GM23338 (cell line): Measurements from ENCODE around the gene HRH4. TPM values are rescaled to one million over a fixed set of nuclear protein-coding genes. Genes with fewer than 3 reads are reported as not detected.

Source experiments
- ATAC-seq: fragments of 200-7000 bp; cut with Tn5 transposase; 3 replicates; pipeline ENCODE4 v1.9.1; 2020
- DNase-seq: peaks from one replicate; pipeline ENCODE4 v3.0.0-alpha.2; 2015; ENCODE audit warnings: low spot score
- H2AFZ ChIP-seq: fragments of 200-600 bp; sonication (generic); 2 replicates; pipeline ENCODE4 v1.8.0; 2016; ENCODE audit warnings: antibody characterized with exemption, mild to moderate bottlenecking, moderate library complexity
- H3F3A ChIP-seq: fragments of 200-600 bp; sonication (generic); replicated peaks from 2 replicates; pipeline ENCODE4 v1.8.0; 2017; ENCODE audit warnings: antibody characterized with exemption, mixed run types, low read depth
- H3K27ac ChIP-seq: fragments of 200-600 bp; sonication (generic); 2 replicates; pipeline ENCODE4 v1.6.1; 2016; ENCODE audit warnings: low read depth
- H3K27me3 ChIP-seq: fragments of 200-600 bp; sonication (generic); 2 replicates; pipeline ENCODE4 v1.8.0; 2016; ENCODE audit warnings: mild to moderate bottlenecking, mixed run types, moderate library complexity; ENCODE audit not compliant: insufficient read depth
- H3K36me3 ChIP-seq: fragments of 200-600 bp; sonication (generic); 2 replicates; pipeline ENCODE4 v1.8.0; 2016; ENCODE audit warnings: mild to moderate bottlenecking; ENCODE audit not compliant: insufficient read depth
- H3K4me1 ChIP-seq: fragments of 200-600 bp; sonication (generic); 2 replicates; pipeline ENCODE4 v1.8.0; 2016; ENCODE audit warnings: mild to moderate bottlenecking, moderate library complexity; ENCODE audit not compliant: insufficient read depth
- H3K4me2 ChIP-seq: fragments of 200-600 bp; sonication (generic); 2 replicates; pipeline ENCODE4 v1.7.1; 2017; ENCODE audit warnings: mixed run types
- H3K4me3 ChIP-seq: fragments of 200-600 bp; sonication (generic); 2 replicates; pipeline ENCODE4 v1.6.1; 2016; ENCODE audit warnings: mixed run types
- H3K79me2 ChIP-seq: fragments of 200-600 bp; sonication (generic); replicated peaks from 2 replicates; pipeline ENCODE4 v1.8.0; 2017; ENCODE audit warnings: mild to moderate bottlenecking; ENCODE audit not compliant: insufficient read depth
- H3K9me2 ChIP-seq: fragments of 200-600 bp; sonication (generic); 2 replicates; pipeline ENCODE4 v1.8.0; 2017; ENCODE audit not compliant: insufficient read depth
- H4K20me1 ChIP-seq: fragments of 200-600 bp; sonication (generic); replicated peaks from 2 replicates; pipeline ENCODE4 v1.8.0; 2017; ENCODE audit warnings: mild to moderate bottlenecking; ENCODE audit not compliant: insufficient read depth
- H3K27ac Mint-ChIP-seq: 2 replicates; pipeline ENCODE4 v1.8.0; 2020; ENCODE audit warnings: inconsistent platforms, mild to moderate bottlenecking, moderate library complexity, mixed read lengths
- H3K27me3 Mint-ChIP-seq: 3 replicates; pipeline ENCODE4 v1.8.0; 2022; ENCODE audit warnings: low read depth, mild to moderate bottlenecking, moderate library complexity, mixed read lengths, inconsistent platforms; ENCODE audit not compliant: insufficient read depth, poor library complexity
- H3K36me3 Mint-ChIP-seq: 3 replicates; pipeline ENCODE4 v1.8.0; 2021; ENCODE audit warnings: low read depth, mild to moderate bottlenecking, inconsistent platforms, moderate library complexity, mixed read lengths
- H3K4me1 Mint-ChIP-seq: 3 replicates; pipeline ENCODE4 v1.8.0; 2020; ENCODE audit warnings: mild to moderate bottlenecking, inconsistent platforms, mixed read lengths
- H3K4me3 Mint-ChIP-seq: 3 replicates; pipeline ENCODE4 v1.8.0; 2021; ENCODE audit warnings: moderate library complexity, mild to moderate bottlenecking, inconsistent platforms, mixed read lengths
- H3K9me3 Mint-ChIP-seq: 3 replicates; pipeline ENCODE4 v1.8.0; 2020; ENCODE audit warnings: moderate library complexity, mild to moderate bottlenecking, inconsistent platforms, mixed read lengths
- CREB1 ChIP-seq: fragments of 250-450 bp; sonication (Bioruptor Pico); IDR thresholded peaks from 2 replicates; pipeline ENCODE4 v1.5.0; 2020; ENCODE audit warnings: low read depth, mild to moderate bottlenecking, moderate library complexity
- EZH2 ChIP-seq: fragments of 200-600 bp; sonication (generic); IDR thresholded peaks from one replicate; pipeline ENCODE4 v1.8.0; 2017; ENCODE audit warnings: antibody characterized with exemption, mild to moderate bottlenecking, low read depth; ENCODE audit not compliant: unreplicated experiment
- EZH2phosphoT487 ChIP-seq: fragments of 200-600 bp; sonication (generic); IDR thresholded peaks from one replicate; pipeline ENCODE4 v1.8.1; 2018; ENCODE audit warnings: antibody characterized with exemption; ENCODE audit not compliant: unreplicated experiment
- JUNB ChIP-seq: IDR thresholded peaks from one replicate; pipeline ENCODE4 v1.6.1; 2016; ENCODE audit warnings: antibody characterized with exemption; ENCODE audit not compliant: unreplicated experiment
- NANOG ChIP-seq: IDR thresholded peaks from 2 replicates; pipeline ENCODE4 v1.6.1; 2016; ENCODE audit warnings: antibody characterized with exemption, borderline replicate concordance
- POLR2AphosphoS5 ChIP-seq: IDR thresholded peaks from 2 replicates; pipeline ENCODE4 v1.6.1; 2016; ENCODE audit warnings: antibody characterized with exemption, low read depth
- STAT1 ChIP-seq: IDR thresholded peaks from one replicate; pipeline ENCODE4 v1.6.1; 2016; ENCODE audit warnings: antibody characterized with exemption; ENCODE audit not compliant: unreplicated experiment
- ZNF114 ChIP-seq: fragments of 250-450 bp; sonication (Bioruptor Pico); IDR thresholded peaks from 2 replicates; pipeline ENCODE4 v1.5.0; 2020; ENCODE audit warnings: mild to moderate bottlenecking, moderate library complexity
- ZNF331 ChIP-seq: fragments of 250-450 bp; sonication (Bioruptor Pico); IDR thresholded peaks from 2 replicates; pipeline ENCODE4 v1.5.0; 2020; ENCODE audit warnings: low read depth, mild to moderate bottlenecking, moderate library complexity
- polyA plus RNA-seq: library from polyadenylated mRNA; unstranded; fragments of >200 nt; fragmentation: Nextera tagmentation; extraction: Ambion mirVana; gene quantifications from 2 replicates; pipeline ENCODE4 v1.2.1, GENCODE V29; 2016
- total RNA-seq: library from RNA; depleted of rRNA; stranded (reverse); fragments of >200 nt; shearing (Covaris generic); gene quantifications from 2 replicates; pipeline ENCODE4 v1.2.3, GENCODE V29; 2014
- TF ChIP-seq, protein P1 (sequence below): IDR thresholded peaks from 2 replicates; pipeline ENCODE4 v1.6.1; 2016; ENCODE audit warnings: antibody characterized with exemption
- TF ChIP-seq, protein P2 (sequence below): IDR thresholded peaks from one replicate; pipeline ENCODE4 v1.6.1; 2018; ENCODE audit warnings: antibody characterized with exemption; ENCODE audit not compliant: unreplicated experiment
- TF ChIP-seq, protein P3 (sequence below), 2 experiments: fragments of 200-600 bp in 1 of 2; sonication (generic) in 1 of 2; conservative IDR thresholded peaks; 2 replicates each; pipeline versions ENCODE4 v1.5.1 to v1.6.1; 2016 to 2017; ENCODE audit warnings: antibody characterized with exemption in 2 of 2, low read depth in 2 of 2, mild to moderate bottlenecking in 2 of 2, moderate library complexity in 1 of 2
- TF ChIP-seq, protein P4 (sequence below): fragments of 250-450 bp; sonication (Bioruptor Pico); IDR thresholded peaks from 2 replicates; pipeline ENCODE4 v1.5.0; 2020; ENCODE audit warnings: mild to moderate bottlenecking, moderate library complexity

The HRH4 gene
- total and polyA plus RNA-seq, 2 experiments from 2014 or later, result 0.17 TPM; not detected in 1

DNA sequence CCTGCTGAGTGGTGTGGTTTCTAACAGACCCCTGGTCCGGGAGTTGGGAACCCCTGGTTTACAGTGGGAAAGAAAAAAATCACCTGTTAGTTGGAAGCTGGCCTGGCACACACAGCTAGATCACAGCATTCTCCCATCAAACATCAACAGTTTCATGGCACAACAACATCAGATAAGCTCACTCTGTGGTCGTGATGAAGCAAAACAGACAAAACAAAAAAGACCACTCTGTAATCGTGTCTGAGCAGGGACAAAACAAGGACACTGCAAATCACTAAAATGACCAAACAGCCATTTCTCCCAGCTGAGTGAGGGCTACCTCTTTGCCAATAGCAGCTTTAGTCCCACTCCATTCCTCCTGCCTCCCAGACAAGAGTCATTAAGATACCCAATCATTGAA lies 43.0 kb upstream of the HRH4 start:
- peaks cover 3% of the 10 kb centered on the region for H3K4me1 Mint-ChIP-seq

More for the DNA sequence above, 43.0 kb upstream of the HRH4 start:
- DNase-seq (no peak), ATAC-seq (no peak)
- peaks cover 6% of the 10 kb centered on the region for H3K27me3 Mint-ChIP-seq
- H3K9me2 ChIP-seq, result no peaks in the 10 kb centered on the region
- H3K4me1 ChIP-seq, result no peaks in the 10 kb centered on the region
- no peaks in the 10 kb centered on the region for H3K36me3 ChIP-seq
- H3F3A ChIP-seq, result 0 out of 2 replicates have a peak, but pooled peaks cover 3% of the 10 kb centered on the region
- H3K4me2 ChIP-seq, result no peak overlapping the region
- no peaks in the 10 kb centered on the region for H3K9me3 Mint-ChIP-seq
- no peaks in the 10 kb centered on the region for H4K20me1 ChIP-seq
- no peak overlapping the region for H3K27ac Mint-ChIP-seq
- H3K4me3 ChIP-seq, result no peak overlapping the region
- H3K27ac ChIP-seq, result no peak overlapping the region
- peak overlapping the region; percentile 26; the same call in 1 of the 2 replicates for H2AFZ ChIP-seq
- no peaks in the 10 kb centered on the region for H3K36me3 Mint-ChIP-seq
- no peak for TF ChIP-seq POLR2AphosphoS5
- no peak for TF ChIP-seq EZH2
- TF ChIP-seq, protein P1, sequence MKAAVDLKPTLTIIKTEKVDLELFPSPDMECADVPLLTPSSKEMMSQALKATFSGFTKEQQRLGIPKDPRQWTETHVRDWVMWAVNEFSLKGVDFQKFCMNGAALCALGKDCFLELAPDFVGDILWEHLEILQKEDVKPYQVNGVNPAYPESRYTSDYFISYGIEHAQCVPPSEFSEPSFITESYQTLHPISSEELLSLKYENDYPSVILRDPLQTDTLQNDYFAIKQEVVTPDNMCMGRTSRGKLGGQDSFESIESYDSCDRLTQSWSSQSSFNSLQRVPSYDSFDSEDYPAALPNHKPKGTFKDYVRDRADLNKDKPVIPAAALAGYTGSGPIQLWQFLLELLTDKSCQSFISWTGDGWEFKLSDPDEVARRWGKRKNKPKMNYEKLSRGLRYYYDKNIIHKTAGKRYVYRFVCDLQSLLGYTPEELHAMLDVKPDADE, result no peak
- TF ChIP-seq NANOG, result no peak
- no peak for TF ChIP-seq STAT1
- TF ChIP-seq, protein P2, sequence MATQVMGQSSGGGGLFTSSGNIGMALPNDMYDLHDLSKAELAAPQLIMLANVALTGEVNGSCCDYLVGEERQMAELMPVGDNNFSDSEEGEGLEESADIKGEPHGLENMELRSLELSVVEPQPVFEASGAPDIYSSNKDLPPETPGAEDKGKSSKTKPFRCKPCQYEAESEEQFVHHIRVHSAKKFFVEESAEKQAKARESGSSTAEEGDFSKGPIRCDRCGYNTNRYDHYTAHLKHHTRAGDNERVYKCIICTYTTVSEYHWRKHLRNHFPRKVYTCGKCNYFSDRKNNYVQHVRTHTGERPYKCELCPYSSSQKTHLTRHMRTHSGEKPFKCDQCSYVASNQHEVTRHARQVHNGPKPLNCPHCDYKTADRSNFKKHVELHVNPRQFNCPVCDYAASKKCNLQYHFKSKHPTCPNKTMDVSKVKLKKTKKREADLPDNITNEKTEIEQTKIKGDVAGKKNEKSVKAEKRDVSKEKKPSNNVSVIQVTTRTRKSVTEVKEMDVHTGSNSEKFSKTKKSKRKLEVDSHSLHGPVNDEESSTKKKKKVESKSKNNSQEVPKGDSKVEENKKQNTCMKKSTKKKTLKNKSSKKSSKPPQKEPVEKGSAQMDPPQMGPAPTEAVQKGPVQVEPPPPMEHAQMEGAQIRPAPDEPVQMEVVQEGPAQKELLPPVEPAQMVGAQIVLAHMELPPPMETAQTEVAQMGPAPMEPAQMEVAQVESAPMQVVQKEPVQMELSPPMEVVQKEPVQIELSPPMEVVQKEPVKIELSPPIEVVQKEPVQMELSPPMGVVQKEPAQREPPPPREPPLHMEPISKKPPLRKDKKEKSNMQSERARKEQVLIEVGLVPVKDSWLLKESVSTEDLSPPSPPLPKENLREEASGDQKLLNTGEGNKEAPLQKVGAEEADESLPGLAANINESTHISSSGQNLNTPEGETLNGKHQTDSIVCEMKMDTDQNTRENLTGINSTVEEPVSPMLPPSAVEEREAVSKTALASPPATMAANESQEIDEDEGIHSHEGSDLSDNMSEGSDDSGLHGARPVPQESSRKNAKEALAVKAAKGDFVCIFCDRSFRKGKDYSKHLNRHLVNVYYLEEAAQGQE, result no peak
- TF ChIP-seq, protein P3, sequence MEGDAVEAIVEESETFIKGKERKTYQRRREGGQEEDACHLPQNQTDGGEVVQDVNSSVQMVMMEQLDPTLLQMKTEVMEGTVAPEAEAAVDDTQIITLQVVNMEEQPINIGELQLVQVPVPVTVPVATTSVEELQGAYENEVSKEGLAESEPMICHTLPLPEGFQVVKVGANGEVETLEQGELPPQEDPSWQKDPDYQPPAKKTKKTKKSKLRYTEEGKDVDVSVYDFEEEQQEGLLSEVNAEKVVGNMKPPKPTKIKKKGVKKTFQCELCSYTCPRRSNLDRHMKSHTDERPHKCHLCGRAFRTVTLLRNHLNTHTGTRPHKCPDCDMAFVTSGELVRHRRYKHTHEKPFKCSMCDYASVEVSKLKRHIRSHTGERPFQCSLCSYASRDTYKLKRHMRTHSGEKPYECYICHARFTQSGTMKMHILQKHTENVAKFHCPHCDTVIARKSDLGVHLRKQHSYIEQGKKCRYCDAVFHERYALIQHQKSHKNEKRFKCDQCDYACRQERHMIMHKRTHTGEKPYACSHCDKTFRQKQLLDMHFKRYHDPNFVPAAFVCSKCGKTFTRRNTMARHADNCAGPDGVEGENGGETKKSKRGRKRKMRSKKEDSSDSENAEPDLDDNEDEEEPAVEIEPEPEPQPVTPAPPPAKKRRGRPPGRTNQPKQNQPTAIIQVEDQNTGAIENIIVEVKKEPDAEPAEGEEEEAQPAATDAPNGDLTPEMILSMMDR (conservative IDR thresholded peaks at IDR 0.05; ENCODE audit: low read depth in 2 of 2), result no peak
- TF ChIP-seq, protein P4, sequence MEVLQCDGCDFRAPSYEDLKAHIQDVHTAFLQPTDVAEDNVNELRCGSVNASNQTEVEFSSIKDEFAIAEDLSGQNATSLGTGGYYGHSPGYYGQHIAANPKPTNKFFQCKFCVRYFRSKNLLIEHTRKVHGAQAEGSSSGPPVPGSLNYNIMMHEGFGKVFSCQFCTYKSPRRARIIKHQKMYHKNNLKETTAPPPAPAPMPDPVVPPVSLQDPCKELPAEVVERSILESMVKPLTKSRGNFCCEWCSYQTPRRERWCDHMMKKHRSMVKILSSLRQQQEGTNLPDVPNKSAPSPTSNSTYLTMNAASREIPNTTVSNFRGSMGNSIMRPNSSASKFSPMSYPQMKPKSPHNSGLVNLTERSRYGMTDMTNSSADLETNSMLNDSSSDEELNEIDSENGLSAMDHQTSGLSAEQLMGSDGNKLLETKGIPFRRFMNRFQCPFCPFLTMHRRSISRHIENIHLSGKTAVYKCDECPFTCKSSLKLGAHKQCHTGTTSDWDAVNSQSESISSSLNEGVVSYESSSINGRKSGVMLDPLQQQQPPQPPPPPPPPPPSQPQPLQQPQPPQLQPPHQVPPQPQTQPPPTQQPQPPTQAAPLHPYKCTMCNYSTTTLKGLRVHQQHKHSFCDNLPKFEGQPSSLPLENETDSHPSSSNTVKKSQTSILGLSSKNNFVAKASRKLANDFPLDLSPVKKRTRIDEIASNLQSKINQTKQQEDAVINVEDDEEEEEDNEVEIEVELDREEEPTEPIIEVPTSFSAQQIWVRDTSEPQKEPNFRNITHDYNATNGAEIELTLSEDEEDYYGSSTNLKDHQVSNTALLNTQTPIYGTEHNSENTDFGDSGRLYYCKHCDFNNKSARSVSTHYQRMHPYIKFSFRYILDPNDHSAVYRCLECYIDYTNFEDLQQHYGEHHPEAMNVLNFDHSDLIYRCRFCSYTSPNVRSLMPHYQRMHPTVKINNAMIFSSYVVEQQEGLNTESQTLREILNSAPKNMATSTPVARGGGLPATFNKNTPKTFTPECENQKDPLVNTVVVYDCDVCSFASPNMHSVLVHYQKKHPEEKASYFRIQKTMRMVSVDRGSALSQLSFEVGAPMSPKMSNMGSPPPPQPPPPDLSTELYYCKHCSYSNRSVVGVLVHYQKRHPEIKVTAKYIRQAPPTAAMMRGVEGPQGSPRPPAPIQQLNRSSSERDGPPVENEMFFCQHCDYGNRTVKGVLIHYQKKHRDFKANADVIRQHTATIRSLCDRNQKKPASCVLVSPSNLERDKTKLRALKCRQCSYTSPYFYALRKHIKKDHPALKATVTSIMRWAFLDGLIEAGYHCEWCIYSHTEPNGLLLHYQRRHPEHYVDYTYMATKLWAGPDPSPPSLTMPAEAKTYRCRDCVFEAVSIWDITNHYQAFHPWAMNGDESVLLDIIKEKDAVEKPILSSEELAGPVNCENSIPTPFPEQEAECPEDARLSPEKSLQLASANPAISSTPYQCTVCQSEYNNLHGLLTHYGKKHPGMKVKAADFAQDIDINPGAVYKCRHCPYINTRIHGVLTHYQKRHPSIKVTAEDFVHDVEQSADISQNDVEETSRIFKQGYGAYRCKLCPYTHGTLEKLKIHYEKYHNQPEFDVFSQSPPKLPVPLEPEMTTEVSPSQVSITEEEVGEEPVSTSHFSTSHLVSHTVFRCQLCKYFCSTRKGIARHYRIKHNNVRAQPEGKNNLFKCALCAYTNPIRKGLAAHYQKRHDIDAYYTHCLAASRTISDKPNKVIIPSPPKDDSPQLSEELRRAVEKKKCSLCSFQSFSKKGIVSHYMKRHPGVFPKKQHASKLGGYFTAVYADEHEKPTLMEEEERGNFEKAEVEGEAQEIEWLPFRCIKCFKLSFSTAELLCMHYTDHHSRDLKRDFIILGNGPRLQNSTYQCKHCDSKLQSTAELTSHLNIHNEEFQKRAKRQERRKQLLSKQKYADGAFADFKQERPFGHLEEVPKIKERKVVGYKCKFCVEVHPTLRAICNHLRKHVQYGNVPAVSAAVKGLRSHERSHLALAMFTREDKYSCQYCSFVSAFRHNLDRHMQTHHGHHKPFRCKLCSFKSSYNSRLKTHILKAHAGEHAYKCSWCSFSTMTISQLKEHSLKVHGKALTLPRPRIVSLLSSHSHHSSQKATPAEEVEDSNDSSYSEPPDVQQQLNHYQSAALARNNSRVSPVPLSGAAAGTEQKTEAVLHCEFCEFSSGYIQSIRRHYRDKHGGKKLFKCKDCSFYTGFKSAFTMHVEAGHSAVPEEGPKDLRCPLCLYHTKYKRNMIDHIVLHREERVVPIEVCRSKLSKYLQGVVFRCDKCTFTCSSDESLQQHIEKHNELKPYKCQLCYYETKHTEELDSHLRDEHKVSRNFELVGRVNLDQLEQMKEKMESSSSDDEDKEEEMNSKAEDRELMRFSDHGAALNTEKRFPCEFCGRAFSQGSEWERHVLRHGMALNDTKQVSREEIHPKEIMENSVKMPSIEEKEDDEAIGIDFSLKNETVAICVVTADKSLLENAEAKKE, result no peak
- TF ChIP-seq EZH2phosphoT487, result no peak
- no peak for TF ChIP-seq ZNF114 (CRISPR knock-in tag)
- TF ChIP-seq CREB1, result no peak
- TF ChIP-seq ZNF331 (CRISPR knock-in tag), result no peak
- no peak for TF ChIP-seq JUNB
- no peak overlapping the region for H3K4me3 Mint-ChIP-seq
- H3K27me3 ChIP-seq, result no peaks in the 10 kb centered on the region
- H3K79me2 ChIP-seq, result no peaks in the 10 kb centered on the region
